GM21447 (cell line): ENCODE results near the gene ZNF160.

Source experiments
- ATAC-seq: cut with Tn5 transposase; IDR thresholded peaks from one replicate; pipeline ENCODE4 v1.9.1; 2021; ENCODE audit not compliant: unreplicated experiment

The ZNF160 gene

DNA sequence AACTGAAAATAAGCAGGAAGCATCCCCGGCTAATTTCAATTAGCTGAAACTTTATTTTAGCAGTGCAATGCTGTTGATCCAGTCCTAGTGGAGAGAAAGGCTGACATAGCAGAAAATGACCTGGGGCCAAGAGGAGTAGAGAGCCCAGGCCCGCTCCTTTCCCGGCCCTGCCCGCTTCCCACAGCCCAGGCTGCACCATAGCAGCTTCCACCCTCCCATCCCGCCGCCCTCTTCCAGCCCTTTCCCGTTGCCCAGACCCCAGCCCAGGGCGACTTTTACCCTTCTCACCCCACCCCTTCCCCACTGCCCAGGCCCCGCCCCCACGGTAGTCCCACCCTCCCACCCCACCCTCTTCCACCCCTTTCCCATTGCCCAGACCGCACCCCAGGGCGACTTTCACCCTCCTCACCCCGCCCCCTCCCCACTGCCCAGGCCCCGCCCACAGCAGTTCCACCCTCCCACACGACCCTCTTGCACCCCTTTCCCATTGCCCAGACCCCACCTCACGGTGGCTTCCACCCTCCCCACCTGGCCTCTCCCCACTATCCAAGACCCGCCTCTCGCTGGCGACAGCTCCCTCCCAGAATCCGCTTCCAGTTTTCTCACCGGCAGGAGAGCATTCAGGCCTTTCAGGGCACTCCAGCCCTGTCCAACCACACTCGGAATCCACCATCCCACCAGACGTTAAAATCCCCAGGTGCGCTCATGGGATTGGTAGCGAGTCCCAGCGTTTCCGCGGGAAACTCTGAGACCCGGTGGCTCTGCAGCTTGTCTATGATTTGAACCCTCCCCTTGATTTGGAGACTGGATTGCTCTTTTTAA is 8.3 kb downstream of the ZNF160 start:
- ATAC-seq: no peak

DNA sequence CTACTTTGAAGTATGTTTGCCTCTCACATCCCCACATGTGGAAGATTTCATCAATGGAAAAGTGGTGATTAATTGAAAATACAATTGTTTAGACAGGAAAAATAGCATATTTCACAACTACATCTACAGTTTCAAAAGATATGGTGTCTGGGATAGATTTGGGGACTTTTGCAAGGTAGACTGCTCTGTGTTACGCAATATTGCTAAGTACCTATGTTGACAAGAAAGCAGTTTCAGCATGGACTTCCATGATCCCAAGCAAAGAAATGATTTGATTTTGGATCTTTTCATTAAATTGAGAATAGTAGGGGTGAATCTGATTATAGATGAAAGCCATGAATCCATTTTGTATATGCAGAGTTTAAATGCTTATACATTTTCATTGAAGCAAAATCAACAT is 10.5 kb downstream of the ZNF160 start:
- no peak for ATAC-seq

DNA sequence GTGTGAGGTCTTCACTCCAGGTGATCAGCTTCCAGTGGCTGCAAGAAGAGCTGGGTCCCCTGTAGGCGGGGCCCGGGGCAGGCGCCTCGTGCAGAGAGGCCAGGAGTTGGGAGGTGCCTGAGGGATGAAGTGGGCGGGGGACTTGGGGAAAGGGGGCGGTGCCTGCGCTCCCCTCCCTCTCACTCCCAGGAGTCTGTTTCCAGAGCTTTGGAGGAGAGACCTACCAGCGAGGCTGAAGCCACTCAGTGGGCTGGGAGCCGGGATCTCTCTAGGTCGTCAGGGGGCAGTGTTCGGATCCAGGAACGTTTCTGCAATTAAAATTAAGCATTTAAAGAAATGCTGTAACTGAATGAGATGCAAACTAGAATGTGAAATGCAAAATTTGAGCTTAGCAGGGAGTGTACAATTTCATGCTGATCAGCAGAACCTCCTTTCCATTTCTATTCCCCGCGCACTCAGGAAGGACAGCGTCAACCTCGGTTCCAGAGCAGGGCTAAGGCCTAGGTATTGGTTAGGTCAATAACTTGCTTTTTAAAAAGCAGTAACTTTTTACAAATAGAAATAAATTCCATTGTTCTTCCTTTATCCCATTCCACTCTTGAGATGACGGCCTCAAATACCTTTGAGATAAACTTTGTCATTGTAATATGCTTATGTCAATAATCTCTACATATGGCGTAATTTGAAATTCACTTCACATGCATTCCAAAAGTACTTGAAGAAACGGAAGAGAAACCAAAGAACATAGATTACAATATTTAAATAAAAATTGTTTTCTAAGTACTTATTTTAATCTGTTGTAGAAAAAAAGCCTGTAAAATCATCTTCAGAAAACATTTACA is 11.6 kb downstream of the ZNF160 start:
- no peak for ATAC-seq

DNA sequence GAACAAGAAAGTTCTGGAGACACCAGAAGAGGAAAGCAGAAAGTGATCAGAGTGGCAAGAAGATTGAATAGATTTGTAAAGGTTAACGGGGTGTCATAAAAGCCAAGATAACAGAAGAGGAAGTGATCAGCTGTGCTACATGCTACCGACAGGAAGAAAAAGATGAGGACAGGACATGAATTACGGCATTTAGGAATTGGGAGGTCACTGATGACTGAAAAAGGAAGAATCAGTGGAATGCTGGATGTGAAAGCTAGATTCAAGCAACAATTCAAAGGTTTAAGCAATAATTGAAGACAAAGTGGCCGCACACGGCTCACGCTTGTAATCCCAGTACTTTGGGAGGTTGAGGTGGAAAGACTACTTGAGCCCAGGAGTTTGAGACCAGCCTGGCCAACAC is 15.1 kb downstream of the ZNF160 start:
- no peak for ATAC-seq

DNA sequence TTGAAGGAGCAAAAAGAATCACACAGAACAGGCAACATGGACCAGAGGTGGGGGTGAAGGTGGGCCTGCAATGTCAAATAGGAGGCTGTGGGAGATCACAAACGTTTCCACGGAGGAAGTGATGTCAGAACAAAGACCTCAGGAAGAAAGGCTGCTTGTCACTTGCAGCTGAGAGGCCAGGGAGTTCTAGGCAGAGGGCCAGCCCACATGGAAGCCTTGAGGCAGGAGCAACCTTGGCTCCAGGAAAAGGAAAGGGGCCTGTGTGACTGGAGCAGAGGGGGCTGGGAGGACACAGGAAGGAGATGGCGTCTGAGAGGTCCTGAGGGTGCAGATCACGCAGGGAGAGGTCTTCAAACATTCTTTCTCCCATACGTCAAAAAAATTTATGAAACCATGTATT is 16.3 kb downstream of the ZNF160 start:
- ATAC-seq: no peak

GRCh38 chr19:53085496-53085895 is 17.7 kb downstream of the ZNF160 start:
- no peak for ATAC-seq

DNA sequence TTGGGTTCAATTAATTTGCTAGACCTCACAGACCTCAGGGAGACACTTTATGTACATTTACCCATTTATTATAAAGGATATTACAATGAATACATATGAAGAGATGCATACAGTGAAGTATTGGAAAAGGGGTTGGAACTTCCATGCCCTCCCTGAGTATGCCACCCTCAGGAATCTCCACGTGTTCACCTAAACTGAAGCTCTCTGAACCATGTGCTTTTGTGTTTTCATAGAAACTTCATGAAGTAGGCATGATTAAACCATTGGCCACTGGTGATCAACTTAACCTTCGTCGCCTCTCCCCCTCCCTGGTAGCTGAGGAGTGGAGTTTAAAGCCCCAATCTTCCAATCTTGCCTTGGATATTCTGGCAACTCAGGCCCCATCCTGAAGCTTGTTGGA is 20.3 kb downstream of the ZNF160 start:
- ATAC-seq: no peak

GRCh38 chr19:53079313-53079924 is 23.8 kb downstream of the ZNF160 start:
- ATAC-seq: no peak

DNA sequence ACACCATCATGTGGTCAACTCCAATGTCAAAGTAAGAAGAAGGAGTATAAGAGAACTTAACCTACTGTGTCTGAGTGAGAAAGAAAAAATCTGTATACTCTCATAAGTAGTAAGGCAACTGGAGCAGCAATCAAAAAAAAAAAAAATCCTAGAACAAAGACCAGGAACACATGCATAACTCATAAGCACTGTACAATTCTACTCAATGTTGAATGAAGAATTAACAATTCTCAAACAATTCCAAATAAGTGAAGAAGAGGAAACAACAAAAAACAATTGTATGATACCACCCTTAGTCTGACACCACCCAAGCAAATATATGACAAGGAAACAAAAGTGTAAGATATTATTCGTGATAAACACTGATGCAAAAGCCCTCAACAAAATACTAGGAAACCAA is 24.6 kb downstream of the ZNF160 start:
- ATAC-seq: no peak

GRCh38 chr19:53076984-53077383 is 26.2 kb downstream of the ZNF160 start:
- ATAC-seq: no peak

GRCh38 chr19:53068834-53069233 is 34.4 kb downstream of the ZNF160 start:
- ATAC-seq: no peak

- no peak for ATAC-seq
These were observed 35.0 kb downstream of the ZNF160 start for GRCh38 chr19:53068199-53068598.

DNA sequence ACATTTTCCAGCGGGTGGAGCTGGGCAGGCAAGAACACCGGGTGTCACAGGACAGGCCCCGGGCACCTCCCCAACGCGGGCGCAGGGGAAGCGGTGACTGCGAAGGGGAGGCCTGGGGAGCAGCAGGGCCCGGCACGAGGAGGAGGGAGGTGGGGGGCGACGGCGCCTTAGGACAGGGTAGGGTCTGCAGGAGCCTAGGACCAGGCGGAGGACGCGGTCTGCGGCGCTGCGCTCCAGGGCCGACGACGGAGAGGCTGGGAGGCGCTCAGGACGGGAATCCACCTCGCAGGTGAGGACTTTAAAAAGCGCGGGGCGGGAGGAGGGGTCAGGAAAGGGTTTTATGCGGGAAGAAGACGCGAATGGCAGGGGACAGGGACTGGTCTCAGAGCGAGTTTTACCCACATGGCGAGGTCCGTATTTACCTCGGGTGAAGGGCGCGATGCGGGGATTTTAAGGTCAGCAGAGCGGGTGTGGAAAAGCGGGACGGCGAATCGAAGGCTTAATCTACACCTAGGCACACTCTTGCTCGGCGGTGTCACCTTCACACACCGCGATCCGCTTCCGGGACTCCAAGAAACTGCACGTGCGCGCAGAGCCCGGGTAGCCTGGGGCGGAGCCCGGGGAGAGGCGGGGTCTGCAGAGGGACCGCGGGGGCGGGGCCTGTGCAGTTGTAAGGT is 45.2 kb downstream of the ZNF160 start:
- ATAC-seq: no peak

GRCh38 chr19:53055117-53055516 is 48.1 kb downstream of the ZNF160 start:
- ATAC-seq: no peak

DNA sequence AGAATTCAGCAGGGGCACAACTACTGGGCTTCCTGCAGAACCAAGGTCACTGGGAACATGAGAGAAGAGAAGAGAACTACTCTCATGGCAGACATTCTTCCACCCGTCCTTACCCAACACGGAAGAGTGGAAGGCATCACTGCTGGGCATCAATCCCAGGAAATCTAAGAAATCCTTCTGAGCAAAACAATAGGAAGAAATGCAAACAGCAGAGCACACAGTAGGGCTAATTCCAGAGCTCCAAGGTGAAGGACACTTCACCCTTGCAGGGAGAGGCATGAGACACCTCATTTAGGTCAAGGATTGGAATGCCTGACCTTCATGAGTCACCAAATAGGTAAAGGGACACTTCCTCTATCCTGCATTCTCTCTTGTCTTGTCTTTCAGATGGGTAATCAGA is 55.8 kb downstream of the ZNF160 start:
- no peak for ATAC-seq

DNA sequence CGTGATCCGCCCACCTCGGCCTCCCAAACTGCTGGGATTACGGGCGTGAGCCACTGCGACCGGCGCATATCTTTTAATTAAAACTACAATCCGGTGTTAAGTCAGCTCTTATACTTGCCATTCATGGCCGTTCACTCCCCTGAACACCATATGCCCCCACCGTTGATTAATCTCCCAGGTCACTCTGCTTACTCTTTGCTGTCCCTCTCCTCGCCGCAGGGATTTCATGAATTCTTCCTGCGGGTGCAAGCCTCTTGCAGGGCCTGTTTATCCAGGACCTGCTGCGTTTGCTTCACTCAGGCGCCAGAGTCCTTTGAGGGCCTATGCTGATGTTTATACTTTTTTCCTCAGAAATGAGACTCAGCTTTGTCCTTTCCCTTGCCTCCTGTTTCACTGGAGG is 57.7 kb downstream of the ZNF160 start:
- ATAC-seq: no peak

DNA sequence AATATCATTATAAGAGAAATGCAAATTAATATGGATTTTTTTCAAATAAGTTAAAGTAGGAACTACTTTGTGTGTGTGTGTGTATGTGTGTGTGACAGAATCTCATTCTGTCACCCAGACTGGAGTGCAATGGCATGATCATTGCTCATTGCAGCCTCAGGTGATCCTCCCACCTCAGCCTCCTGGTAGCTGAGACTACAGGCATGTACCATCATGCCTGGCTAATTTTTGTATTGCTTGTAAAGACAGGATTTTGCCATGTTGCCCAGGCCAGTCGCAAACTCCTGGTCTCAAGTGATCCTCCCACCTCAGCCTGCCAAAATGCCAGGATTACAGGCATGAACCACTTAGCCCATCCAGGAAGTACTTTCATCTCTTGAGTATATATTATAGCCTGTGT is 61.9 kb downstream of the ZNF160 start:
- ATAC-seq: no peak

DNA sequence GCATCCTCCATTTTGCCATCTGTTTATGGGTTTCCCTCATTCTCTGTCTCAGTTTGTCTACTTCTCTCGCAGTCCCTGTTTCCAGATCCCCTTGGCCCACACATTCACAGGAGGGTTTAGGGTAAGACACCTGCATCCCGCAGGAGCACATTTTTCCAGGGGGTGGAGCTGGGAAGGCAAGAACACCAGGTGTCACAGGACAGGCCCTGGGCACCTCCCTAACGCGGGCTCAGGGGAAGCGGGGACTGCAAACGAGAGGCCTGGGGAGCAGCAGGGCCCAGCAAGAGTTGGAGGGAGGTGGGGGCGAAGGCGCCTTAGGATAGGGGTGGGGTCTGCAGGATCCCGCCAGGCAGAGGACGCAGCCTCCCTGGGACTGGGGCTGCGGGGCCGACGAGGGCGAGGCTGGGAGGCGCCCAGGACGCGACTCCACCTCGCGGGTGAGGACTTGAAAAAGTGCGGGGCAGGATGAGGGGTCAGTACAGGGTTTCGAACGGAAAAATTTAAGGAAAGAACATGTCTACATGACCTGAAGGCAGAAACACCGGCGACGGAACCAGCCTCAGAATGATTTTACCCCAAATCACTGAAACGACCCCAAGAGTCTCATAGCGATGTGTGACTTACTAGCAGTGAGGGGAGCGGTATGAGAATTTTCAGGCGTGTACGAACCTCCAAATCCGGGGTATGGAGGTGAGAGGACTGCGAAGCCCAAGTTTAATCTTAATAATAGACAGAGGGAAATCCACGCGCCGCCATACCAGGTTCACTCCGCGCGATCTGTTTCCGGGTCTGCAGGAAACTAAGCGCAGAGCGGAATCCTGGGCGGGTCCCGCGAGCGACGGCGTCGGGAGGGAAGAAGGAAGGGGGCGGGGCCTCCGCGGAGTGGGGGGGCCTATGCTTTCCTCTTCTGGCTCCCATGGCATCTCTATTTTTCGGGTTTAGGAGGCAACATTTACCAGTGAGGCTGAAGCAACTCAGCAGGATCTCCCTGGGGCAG is 65.8 kb downstream of the ZNF160 start:
- no peak for ATAC-seq

DNA sequence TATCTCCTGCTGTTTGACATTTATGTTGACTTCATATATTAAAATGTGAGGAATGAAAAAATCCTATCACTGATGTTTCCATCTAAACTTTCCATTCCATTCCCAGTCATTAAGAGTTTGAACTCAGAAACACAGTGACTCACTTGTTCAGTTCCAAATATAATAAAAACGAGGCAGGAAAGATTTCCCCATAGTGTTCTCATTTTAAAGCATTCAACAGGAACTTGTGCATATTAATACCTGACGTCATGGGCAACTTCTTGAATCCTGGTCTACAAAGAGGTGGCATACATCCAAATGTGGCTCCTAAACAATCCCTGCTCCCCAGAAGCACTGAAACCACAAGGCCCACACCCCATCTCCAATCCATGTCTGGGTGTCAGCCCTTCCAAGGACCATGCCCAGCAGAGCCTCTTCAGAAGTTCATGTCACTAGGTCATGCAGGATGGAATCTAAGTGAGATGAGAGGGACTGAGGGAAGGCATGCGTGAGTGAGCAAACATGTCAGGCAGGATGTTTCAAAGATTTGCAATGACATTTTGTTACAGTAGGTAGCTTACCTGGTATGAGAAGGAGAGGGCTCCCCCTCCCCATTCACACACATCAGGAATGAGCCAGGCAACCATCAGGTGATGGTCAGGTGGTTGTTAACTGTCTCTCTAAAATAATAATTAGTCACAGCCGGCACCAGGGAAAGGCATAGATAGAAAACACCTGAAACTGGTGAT is 68.1 kb downstream of the ZNF160 start:
- no peak for ATAC-seq
